Measurements from ENCODE around the gene TRIM33.

TRIM33 gene

GRCh38 chr1:114349891-114350605 lies 161.0 kb downstream of the TRIM33 start:
- DNase-seq, result no peak

DNA sequence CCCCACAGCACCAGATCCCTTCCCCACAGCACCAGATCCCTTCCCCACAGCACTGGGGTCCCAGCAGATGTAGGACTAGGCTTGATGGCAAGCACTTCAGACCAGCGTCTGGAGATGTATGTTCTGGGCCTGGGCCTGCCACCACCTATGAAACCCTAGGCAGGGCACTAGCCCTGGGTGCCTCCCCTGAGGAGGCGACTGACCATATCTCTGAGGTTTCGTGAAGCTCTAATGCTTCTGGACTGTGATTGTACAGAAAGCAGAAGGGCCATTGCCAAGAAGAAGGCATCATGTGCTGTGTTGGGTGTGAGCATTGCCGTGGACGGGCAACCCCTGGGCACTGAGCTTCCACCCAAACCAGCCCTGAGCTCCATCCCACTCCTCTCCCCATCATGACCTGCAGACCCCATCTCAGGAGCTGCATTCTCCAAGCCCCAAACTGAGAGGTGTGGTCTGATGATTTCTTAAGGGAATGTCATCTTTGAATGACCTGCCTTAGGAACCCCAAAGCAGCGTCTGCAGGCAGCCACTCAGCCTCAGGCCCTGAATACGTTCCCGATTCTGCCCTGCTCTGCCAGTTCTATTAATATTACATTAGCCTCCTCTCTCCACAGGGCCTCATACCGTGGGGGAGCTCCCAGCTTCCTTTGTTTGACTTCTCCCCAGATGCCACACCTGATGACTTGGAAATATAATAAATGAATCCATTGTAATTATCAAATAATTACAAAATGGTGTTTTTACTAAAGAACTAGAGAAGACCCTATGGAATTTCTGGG lies 163.4 kb downstream of the TRIM33 start:
- no peak for DNase-seq

- peak; percentile 92 to 95 for DNase-seq
These were observed 164.4 kb downstream of the TRIM33 start for GRCh38 chr1:114346480-114347029.

DNA sequence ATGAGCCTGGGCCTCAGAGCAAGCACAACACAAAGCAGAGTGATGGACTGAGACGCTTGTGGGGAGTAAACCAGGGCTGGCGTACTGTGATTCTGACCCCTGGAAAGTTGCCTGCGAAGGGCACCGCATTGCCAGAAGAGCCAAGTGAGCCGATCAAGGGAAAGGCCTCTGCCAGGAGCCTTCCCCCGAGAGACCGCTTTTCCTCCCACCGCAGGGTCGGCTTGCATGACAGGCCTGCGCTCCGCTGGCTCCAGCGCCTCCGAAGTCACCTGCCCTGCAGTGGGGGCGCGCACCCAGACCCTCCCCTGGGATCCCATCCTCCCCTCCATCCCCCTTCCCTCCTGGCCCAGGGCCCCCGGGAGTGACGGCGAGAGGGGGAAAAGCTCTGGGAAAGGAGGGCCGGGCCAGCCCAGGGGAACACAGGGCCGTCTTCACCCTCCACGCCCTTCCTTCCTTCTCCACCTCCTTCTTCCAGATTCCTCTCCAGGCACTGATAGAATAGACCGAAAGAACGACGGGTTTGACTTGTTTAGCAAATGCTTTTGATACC lies 165.0 kb downstream of the TRIM33 start:
- no peak for DNase-seq

DNA sequence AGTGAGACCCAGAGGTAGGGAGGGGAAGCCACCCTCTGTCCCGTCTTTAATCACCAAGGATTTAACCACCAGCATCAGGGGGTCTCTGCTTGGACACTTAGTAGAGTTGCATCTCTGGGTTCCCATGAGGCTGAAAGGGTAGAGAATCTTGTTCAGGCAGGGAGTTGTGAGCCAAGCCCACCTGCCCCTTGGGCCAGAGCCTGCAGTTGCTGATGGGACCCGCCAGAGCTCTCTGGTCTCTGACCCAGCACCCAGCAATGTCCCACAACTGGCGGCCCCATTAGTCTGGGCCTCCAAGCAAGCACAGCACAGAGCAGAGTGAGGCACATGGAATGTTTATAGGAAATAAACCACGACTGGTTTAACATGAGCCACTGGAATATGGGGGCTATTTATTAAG lies 166.3 kb downstream of the TRIM33 start:
- no peak for DNase-seq

Data from hippocampal formation (tissue), 2 donors.